GM21367 (cell line): ENCODE results near the gene LRRFIP1.
"Not testable (repeated sequence)": the region's sequence is repeated elsewhere in the genome, so short reads cannot be mapped to it uniquely, and the experiment has no call there.

ENCODE experiments used
- ATAC-seq: cut with Tn5 transposase; IDR thresholded peaks from one replicate; pipeline ENCODE4 v1.9.1; 2021; ENCODE audit not compliant: unreplicated experiment

LRRFIP1 gene

GRCh38 chr2:237661270-237661669, 33.9 kb downstream of the LRRFIP1 start:
- no peak for ATAC-seq

- ATAC-seq, result no peak
These were observed 34.5 kb downstream of the LRRFIP1 start for GRCh38 chr2:237661799-237662328.

GRCh38 chr2:237662671-237663093, 35.3 kb downstream of the LRRFIP1 start:
- no peak for ATAC-seq

- ATAC-seq, result no peak
These were observed 36.2 kb downstream of the LRRFIP1 start for GRCh38 chr2:237663517-237664110.

GRCh38 chr2:237664151-237664550, 36.8 kb downstream of the LRRFIP1 start:
- ATAC-seq, result no peak

- no peak for ATAC-seq
These were observed 38.3 kb downstream of the LRRFIP1 start for GRCh38 chr2:237665713-237666143.

- no peak for ATAC-seq
These were observed 39.2 kb downstream of the LRRFIP1 start for GRCh38 chr2:237666606-237667005.

GRCh38 chr2:237667050-237667576, 39.7 kb downstream of the LRRFIP1 start:
- ATAC-seq, result not testable (repeated sequence)

GRCh38 chr2:237667893-237668292, 40.5 kb downstream of the LRRFIP1 start:
- no peak for ATAC-seq

GRCh38 chr2:237668440-237668839, 41.1 kb downstream of the LRRFIP1 start:
- ATAC-seq, result no peak

- ATAC-seq, result no peak
These were observed 41.9 kb downstream of the LRRFIP1 start for GRCh38 chr2:237669283-237669627.

GRCh38 chr2:237669628-237670392, 42.4 kb downstream of the LRRFIP1 start:
- no peak for ATAC-seq

- no peak for ATAC-seq
These were observed 43.3 kb downstream of the LRRFIP1 start for GRCh38 chr2:237670641-237671040.

- no peak for ATAC-seq
These were observed 44.2 kb downstream of the LRRFIP1 start for GRCh38 chr2:237671466-237672138.

GRCh38 chr2:237672731-237673129, 45.3 kb downstream of the LRRFIP1 start:
- ATAC-seq, result no peak

GRCh38 chr2:237673130-237674001, 46.0 kb downstream of the LRRFIP1 start:
- ATAC-seq, result no peak

GRCh38 chr2:237674731-237675276, 47.4 kb downstream of the LRRFIP1 start:
- ATAC-seq, result peak; percentile 86

- no peak for ATAC-seq
These were observed 47.9 kb downstream of the LRRFIP1 start for GRCh38 chr2:237675316-237675715.

GRCh38 chr2:237680702-237681478, 53.5 kb downstream of the LRRFIP1 start:
- ATAC-seq, result no peak

GRCh38 chr2:237682151-237682550, 54.8 kb downstream of the LRRFIP1 start:
- ATAC-seq, result no peak
